ENCODE results near the gene CASZ1. TPM values are rescaled to one million over a fixed set of nuclear protein-coding genes. Genes with fewer than 3 reads are reported as not detected.

The CASZ1 gene
- total RNA-seq, 1 experiment from 2014 or later, result 27.8 TPM

- Histone ChIP-seq H3K27ac (ENCODE audit: low read length) (no peak overlapping the region), H3K4me1 (ENCODE audit: control insufficient read depth, insufficient read depth, low read length) (no peaks in the 10 kb centered on the region), H3K27me3 (ENCODE audit: control insufficient read depth, insufficient read depth, low read length) (no peaks in the 10 kb centered on the region), H3K4me3 (ENCODE audit: low read depth in 2 of 2, low read length in 2 of 2) (no peak overlapping the region), H3K9me3 (ENCODE audit: control insufficient read depth, insufficient read depth, low read depth, low read length) (no peaks in the 10 kb centered on the region), H3K36me3 (ENCODE audit: control insufficient read depth, insufficient read depth, low read length) (no peaks in the 10 kb centered on the region)
- no peak for TF ChIP-seq SIN3A (IDR thresholded peaks at IDR 0.05; ENCODE audit: borderline replicate concordance, insufficient read depth, low read depth, low read length)
- TF ChIP-seq POLR2AphosphoS5 (IDR thresholded peaks at IDR 0.05; ENCODE audit: low read depth, low read length), result no peak
- no peak for TF ChIP-seq REST (IDR thresholded peaks at IDR 0.05; ENCODE audit: insufficient read depth in 1 of 2, low read depth in 2 of 2, low read length in 1 of 2)
- TF ChIP-seq TCF7L2 (IDR thresholded peaks at IDR 0.05; ENCODE audit: low read depth, low read length), result no peak
- TF ChIP-seq, protein P1, sequence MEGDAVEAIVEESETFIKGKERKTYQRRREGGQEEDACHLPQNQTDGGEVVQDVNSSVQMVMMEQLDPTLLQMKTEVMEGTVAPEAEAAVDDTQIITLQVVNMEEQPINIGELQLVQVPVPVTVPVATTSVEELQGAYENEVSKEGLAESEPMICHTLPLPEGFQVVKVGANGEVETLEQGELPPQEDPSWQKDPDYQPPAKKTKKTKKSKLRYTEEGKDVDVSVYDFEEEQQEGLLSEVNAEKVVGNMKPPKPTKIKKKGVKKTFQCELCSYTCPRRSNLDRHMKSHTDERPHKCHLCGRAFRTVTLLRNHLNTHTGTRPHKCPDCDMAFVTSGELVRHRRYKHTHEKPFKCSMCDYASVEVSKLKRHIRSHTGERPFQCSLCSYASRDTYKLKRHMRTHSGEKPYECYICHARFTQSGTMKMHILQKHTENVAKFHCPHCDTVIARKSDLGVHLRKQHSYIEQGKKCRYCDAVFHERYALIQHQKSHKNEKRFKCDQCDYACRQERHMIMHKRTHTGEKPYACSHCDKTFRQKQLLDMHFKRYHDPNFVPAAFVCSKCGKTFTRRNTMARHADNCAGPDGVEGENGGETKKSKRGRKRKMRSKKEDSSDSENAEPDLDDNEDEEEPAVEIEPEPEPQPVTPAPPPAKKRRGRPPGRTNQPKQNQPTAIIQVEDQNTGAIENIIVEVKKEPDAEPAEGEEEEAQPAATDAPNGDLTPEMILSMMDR (IDR thresholded peaks at IDR 0.05), result no peak
- POLR2A ChIA-PET, result no interaction called here
- CTCF ChIA-PET, result no interaction called here
- no peak for ATAC-seq
- in situ Hi-C loops (cut with HindIII; ENCODE audit: low pct_unique_long_range_greater_than_20kb, low sequenced_read_pairs) (no loop called here), intact Hi-C loops (cut with micrococcal nuclease; ENCODE audit: unreplicated experiment) (no loop called here)
- no peak for DNase-seq (ENCODE audit: low read depth, low spot score)
- BruUV-seq (replicated peaks), result no TSS peak
These were observed 44.7 kb upstream of the CASZ1 start for GRCh38 chr1:10841118-10841517.

- CTCF ChIA-PET, result no interaction called here
- intact Hi-C loops (cut with micrococcal nuclease; ENCODE audit: unreplicated experiment) (no loop called here), in situ Hi-C loops (cut with HindIII; ENCODE audit: low pct_unique_long_range_greater_than_20kb, low sequenced_read_pairs) (no loop called here)
- H3K4me1 ChIP-seq (ENCODE audit: control insufficient read depth, insufficient read depth, low read length), result no peaks in the 10 kb centered on the region
- no TSS peak for BruUV-seq (replicated peaks)
- POLR2A ChIA-PET, result interaction anchor here (0.5 kb wide), 1 partner anchor 9 kb away, joined by 3 read pairs; no protein-coding TSS in a partner anchor
- no peak overlapping the region for H3K4me3 ChIP-seq (ENCODE audit: low read depth in 2 of 2, low read length in 2 of 2)
- H3K9me3 ChIP-seq (ENCODE audit: control insufficient read depth, insufficient read depth, low read depth, low read length), result no peaks in the 10 kb centered on the region
- H3K36me3 ChIP-seq (ENCODE audit: control insufficient read depth, insufficient read depth, low read length), result no peaks in the 10 kb centered on the region
- DNase-seq (ENCODE audit: low read depth, low spot score) (no peak), ATAC-seq (no peak)
- H3K27ac ChIP-seq (ENCODE audit: low read length), result no peak overlapping the region
- TF ChIP-seq SIN3A (IDR thresholded peaks at IDR 0.05; ENCODE audit: borderline replicate concordance, insufficient read depth, low read depth, low read length) (no peak), TCF7L2 (IDR thresholded peaks at IDR 0.05; ENCODE audit: low read depth, low read length) (no peak), REST (IDR thresholded peaks at IDR 0.05; ENCODE audit: insufficient read depth in 1 of 2, low read depth in 2 of 2, low read length in 1 of 2) (no peak), POLR2AphosphoS5 (IDR thresholded peaks at IDR 0.05; ENCODE audit: low read depth, low read length) (no peak)
- TF ChIP-seq, protein P1 (IDR thresholded peaks at IDR 0.05), result no peak
- H3K27me3 ChIP-seq (ENCODE audit: control insufficient read depth, insufficient read depth, low read length), result no peaks in the 10 kb centered on the region
These were observed 42.8 kb upstream of the CASZ1 start for GRCh38 chr1:10839188-10839770.

All from Panc1 (cell line).